ENCODE results near the gene AFAP1.

GRCh38 chr4:7902101-7902553 is 37.5 kb downstream of the AFAP1 start:
- TF ChIP-seq, protein P1, sequence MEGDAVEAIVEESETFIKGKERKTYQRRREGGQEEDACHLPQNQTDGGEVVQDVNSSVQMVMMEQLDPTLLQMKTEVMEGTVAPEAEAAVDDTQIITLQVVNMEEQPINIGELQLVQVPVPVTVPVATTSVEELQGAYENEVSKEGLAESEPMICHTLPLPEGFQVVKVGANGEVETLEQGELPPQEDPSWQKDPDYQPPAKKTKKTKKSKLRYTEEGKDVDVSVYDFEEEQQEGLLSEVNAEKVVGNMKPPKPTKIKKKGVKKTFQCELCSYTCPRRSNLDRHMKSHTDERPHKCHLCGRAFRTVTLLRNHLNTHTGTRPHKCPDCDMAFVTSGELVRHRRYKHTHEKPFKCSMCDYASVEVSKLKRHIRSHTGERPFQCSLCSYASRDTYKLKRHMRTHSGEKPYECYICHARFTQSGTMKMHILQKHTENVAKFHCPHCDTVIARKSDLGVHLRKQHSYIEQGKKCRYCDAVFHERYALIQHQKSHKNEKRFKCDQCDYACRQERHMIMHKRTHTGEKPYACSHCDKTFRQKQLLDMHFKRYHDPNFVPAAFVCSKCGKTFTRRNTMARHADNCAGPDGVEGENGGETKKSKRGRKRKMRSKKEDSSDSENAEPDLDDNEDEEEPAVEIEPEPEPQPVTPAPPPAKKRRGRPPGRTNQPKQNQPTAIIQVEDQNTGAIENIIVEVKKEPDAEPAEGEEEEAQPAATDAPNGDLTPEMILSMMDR (IDR thresholded peaks at IDR 0.05), result no peak
- TF ChIP-seq EP300 (IDR thresholded peaks at IDR 0.05; ENCODE audit: low read depth) (no peak), POLR2AphosphoS5 (IDR thresholded peaks at IDR 0.05) (no peak)

Data from transverse colon (tissue), 4 donors.